ENCODE data around the gene TGM2.

Gene TGM2

DNA sequence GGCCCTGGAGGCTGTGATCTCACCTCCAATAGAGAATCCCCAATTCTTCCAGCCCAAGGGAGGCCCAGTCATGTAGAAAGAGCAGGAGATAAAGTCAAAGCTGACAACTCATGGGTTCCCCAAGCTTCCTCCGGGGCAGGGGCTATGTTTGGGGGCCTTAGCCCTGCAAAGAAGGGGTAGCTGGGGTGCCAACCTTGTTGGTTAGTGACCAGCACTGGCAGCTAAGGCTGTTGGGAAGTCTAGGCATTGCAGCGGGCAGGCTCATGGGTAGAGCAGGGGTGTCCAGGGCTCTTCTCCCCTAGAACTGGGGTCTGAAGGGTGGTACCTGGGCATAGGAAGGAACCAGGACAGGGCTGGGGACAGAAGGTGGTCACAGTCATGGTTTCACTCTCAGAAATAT is 36.4 kb downstream of the TGM2 start:
- DNase-seq (ENCODE audit: low read depth): no peak
- H3K4me3 ChIP-seq (ENCODE audit: low read depth, low read length): no peak overlapping the region
- no peak for TF ChIP-seq CTCF (IDR thresholded peaks at IDR 0.05; ENCODE audit: insufficient read depth, low read depth, low read length, missing control alignments)

GRCh38 chr20:38127920-38128528 is 37.0 kb downstream of the TGM2 start:
- DNase-seq (ENCODE audit: low read depth): no peak
- no peak overlapping the region for H3K4me3 ChIP-seq (ENCODE audit: low read depth, low read length)
- TF ChIP-seq CTCF (IDR thresholded peaks at IDR 0.05; ENCODE audit: insufficient read depth, low read depth, low read length, missing control alignments): no peak

- no peak for TF ChIP-seq CTCF (IDR thresholded peaks at IDR 0.05; ENCODE audit: insufficient read depth, low read depth, low read length, missing control alignments)
- H3K4me3 ChIP-seq (ENCODE audit: low read depth, low read length): no peak overlapping the region
- no peak for DNase-seq (ENCODE audit: low read depth)
These were observed 38.0 kb downstream of the TGM2 start for GRCh38 chr20:38126932-38127621.

DNA sequence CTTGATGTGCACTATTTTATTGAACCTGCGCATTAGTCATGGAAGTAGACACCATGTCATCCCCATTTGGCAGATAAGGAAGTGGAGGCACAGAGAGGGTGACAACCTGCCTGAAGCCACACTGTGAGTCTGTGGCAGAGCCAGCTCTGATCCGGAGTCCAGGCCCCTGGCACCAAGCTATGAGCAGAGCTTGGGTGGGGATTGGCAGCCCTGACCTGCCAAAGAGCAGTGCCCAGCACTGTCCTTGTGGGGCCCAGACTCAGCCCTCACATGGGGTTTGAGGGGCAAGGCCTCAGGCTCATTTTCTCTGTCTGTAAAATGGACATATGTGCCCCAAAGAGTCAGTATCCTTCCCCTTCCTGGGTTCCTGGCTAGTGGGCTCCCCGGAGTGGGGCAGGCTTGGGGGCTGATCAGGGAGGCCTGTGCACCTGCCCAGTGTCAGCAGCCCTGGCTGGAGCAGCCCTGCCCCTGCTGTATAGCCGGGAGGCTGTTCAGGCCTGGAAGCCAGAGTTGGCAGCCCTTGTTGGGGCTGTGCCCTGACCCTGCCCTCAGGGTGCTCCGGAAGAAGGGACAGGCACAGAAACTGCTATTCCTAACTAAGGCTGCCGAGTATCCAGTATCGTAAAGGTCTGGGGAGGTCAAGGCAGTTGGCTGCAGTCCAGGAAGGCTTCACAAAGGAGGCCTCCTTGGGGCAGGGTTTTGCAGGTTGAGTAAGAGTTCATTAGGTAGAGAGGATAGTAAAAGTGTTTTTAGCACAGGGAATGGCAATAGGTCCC is 38.7 kb downstream of the TGM2 start:
- no peak for DNase-seq (ENCODE audit: low read depth)
- H3K4me3 ChIP-seq (ENCODE audit: low read depth, low read length): no peak overlapping the region
- no peak for TF ChIP-seq CTCF (IDR thresholded peaks at IDR 0.05; ENCODE audit: insufficient read depth, low read depth, low read length, missing control alignments)

GRCh38 chr20:38125157-38126056 is 39.7 kb downstream of the TGM2 start:
- no peak overlapping the region for H3K4me3 ChIP-seq (ENCODE audit: low read depth, low read length)
- no peak for TF ChIP-seq CTCF (IDR thresholded peaks at IDR 0.05; ENCODE audit: insufficient read depth, low read depth, low read length, missing control alignments)
- no peak for DNase-seq (ENCODE audit: low read depth)

GRCh38 chr20:38123021-38123587 is 42.0 kb downstream of the TGM2 start:
- H3K4me3 ChIP-seq (ENCODE audit: low read depth, low read length): no peak overlapping the region
- no peak for TF ChIP-seq CTCF (IDR thresholded peaks at IDR 0.05; ENCODE audit: insufficient read depth, low read depth, low read length, missing control alignments)
- no peak for DNase-seq (ENCODE audit: low read depth)

Data from GM12865 (cell line).